Adipose tissue (tissue), 3 donors: Measurements from ENCODE around the gene ANKRD11. TPM values are rescaled to one million over a fixed set of nuclear protein-coding genes. Genes with fewer than 3 reads are reported as not detected.

Experiments used
- H3K27ac ChIP-seq: one replicate; pipeline ENCODE4 v1.5.1; 2013; ENCODE audit warnings: low read depth, low read length
- WGBS, 3 donors: extraction: QIAGEN DNeasy Blood & Tissue Kit; methylation state at CpG; one replicate each; pipeline ENCODE4 v1.1.7; 2013; 5-methylcytosine and 5-hydroxymethylcytosine counted together
- polyA plus RNA-seq, 3 donors: library from polyadenylated mRNA; stranded (reverse); fragments of 200-250 nt; gene quantifications; one replicate each; pipeline ENCODE4 v1.2.3, GENCODE V29; 2013
- donor health status: healthy with polysubstance abuse.
- donor health status: Bipolar disorder and iron deficiency.
- donor health status: healthy.

ANKRD11 gene
- polyA plus RNA-seq, 3 donors: 24.9 to 53.9 (median 48.4) TPM

DNA sequence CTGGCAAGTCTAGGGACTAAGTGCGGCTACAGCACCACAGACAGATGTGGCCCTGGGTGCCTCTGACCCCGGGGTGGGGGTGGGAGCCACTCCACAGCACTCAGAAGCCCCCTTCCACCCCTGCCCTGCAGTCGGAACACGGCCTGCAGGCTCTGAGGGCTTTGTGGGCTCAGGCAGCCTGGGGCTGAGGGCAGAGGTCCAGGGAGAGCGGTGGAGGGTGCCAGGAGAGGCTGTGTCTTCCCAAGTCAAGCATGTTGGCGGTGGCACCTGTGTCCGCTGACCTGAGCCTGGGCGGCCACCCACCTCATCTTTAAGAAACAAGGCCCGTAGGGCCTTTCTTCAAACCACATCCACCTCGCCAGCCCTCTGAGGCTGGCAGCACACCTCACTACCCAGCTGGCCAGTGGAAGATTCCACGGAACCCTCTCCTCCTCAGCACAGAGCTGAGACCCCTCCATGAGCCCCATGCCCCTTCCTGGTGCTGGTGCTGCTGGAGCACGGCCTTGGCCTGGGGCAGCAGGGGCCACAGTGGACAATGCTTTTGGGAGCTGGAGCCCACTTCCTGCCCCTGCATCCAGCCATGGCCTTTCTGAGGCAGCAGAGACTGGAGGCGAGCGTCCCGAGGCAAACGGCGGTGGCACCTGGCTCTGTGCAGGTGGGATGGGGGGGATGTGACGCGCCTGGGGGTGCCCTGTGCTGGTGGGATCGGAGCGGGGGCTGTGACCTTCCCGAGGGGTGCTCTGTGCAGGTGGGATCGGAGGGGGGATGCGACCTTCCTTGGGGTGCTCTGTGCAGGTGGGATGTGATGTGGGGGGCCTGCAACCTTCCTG is 195.1 kb downstream of the ANKRD11 start:
- no peak overlapping the region for H3K27ac ChIP-seq
- WGBS, 3 donors: 84 to 94% (median 93%) methylated on average over 21 to 24 of the region's 24 CpGs

- no peak overlapping the region for H3K27ac ChIP-seq
- WGBS, 3 donors: 58 to 85% (median 82%) methylated on average over 13 of the region's 13 CpGs
Measured at GRCh38 chr16:89294486-89294885, 195.9 kb downstream of the ANKRD11 start.

- H3K27ac ChIP-seq: no peak overlapping the region
Measured at GRCh38 chr16:89293276-89294143, 196.9 kb downstream of the ANKRD11 start.

GRCh38 chr16:89292443-89293078 is 197.8 kb downstream of the ANKRD11 start:
- WGBS, 3 donors: 73 to 85% (median 82%) methylated on average over 22 of the region's 22 CpGs
- H3K27ac ChIP-seq: no peak overlapping the region

More at GRCh38 chr16:89293276-89294143, 196.9 kb downstream of the ANKRD11 start:
- WGBS, 3 donors: 81 to 85% (median 83%) methylated on average over 23 to 28 of the region's 28 CpGs

DNA sequence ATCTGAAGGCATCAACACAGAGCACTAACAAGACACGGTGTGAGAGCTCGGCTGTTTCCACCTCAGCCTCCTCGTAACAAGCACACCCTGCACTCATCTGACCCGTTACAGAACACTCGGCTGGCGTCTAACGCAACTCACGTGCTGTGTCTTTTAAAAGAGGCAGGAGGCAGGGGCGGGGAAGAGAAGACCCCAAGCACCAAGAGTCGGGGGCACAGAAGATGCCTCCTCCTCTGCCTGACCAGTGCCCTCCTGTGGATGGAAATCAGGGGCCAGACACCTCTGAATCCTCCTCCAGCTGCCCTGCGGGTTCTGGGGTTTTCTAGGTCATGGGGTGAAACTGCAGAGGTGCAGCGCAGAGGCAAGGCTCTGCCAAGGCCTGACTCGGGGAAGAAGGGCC is 198.6 kb downstream of the ANKRD11 start:
- 80 to 86% (median 82%) methylated on average over 13 of the region's 13 CpGs for WGBS, 3 donors
- H3K27ac ChIP-seq: no peak overlapping the region

DNA sequence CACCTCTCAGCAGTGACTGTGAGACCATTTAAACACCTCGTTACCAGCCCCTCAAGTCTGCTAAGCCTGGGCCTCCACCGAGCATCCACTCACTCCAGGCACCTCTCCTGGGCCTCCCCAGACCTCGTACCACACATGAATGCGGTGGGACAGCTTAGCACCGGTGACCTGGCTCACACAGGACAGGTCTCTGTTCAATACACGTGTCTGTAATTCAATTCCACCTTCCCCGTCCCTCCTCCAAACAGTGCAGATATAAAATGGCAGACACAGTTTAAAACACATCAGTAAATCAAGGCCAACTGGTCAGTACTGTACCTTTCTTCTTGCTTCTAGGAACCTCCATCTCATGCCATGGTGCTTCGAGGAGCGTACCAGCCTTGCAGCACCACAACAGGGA is 199.0 kb downstream of the ANKRD11 start:
- no peak overlapping the region for H3K27ac ChIP-seq
- 76 to 80% (median 80%) methylated on average over 9 of the region's 9 CpGs for WGBS, 3 donors

- no peak overlapping the region for H3K27ac ChIP-seq
- 64 to 88% (median 83%) methylated on average over 17 of the region's 17 CpGs for WGBS, 3 donors
Measured at GRCh38 chr16:89290887-89291286, 199.5 kb downstream of the ANKRD11 start.

- WGBS, 3 donors: 88 to 92% (median 91%) methylated on average over 15 to 16 of the region's 16 CpGs
- no peak overlapping the region for H3K27ac ChIP-seq
Measured at GRCh38 chr16:89290472-89290871, 199.9 kb downstream of the ANKRD11 start.

- no peak overlapping the region for H3K27ac ChIP-seq
- whole genome bisulfite sequencing, 3 donors: 73 to 78% (median 75%) methylated on average over 22 to 24 of the region's 25 CpGs
Measured at GRCh38 chr16:89289428-89290395, 200.6 kb downstream of the ANKRD11 start.

DNA sequence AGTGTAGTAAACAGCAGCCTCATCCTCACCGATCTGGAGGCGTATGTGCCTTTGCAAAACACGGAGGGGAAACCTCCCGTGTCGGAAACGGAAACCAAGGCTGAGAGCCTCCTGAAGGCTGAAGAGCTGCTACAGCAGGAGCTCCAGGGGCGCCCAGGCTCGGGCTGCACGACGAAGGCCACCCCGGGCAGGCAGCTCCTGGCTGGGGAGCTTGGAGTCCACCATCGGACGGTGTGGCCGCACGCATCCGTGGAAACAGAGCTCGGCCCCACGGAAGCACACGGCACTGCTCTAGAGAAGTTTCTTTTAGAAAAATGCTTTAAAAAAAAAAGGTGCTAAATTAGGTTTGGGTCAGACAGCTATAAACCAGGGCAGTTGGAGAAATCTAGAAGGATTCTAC is 201.4 kb downstream of the ANKRD11 start:
- WGBS, 3 donors: 89 to 93% (median 91%) methylated on average over 19 of the region's 19 CpGs
- no peak overlapping the region for H3K27ac ChIP-seq

- WGBS, 3 donors: 94 to 97% (median 96%) methylated on average over 13 of the region's 13 CpGs
- no peak overlapping the region for H3K27ac ChIP-seq
Measured at GRCh38 chr16:89288577-89288844, 201.8 kb downstream of the ANKRD11 start.

GRCh38 chr16:89287777-89288576 is 202.4 kb downstream of the ANKRD11 start:
- WGBS, 3 donors: 92 to 96% (median 93%) methylated on average over 30 of the region's 30 CpGs
- H3K27ac ChIP-seq: no peak overlapping the region

DNA sequence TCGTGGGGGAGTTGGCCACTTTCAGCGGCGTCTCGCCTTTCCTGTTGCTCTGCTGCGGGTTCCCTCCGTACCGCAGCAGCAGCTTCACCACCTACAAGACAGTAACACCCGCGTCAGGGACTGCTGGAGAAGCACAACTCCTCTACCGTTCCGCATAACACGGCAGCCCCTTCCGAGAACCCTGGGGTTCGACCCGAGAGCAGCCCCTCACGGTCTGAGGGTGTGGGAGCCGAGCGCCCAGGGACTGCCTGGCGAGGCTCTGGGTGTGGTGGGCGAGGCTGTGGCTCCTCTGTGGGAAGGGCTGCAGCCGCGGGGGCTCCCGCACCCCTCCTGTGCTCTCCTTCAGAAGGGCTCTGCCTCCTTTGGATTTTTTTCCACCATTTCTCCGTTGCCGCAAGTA is 204.3 kb downstream of the ANKRD11 start:
- no peak overlapping the region for H3K27ac ChIP-seq
- WGBS, 3 donors: 88 to 94% (median 93%) methylated on average over 25 of the region's 25 CpGs

GRCh38 chr16:89285381-89285780 is 205.0 kb downstream of the ANKRD11 start:
- 91 to 93% (median 93%) methylated on average over 17 of the region's 17 CpGs for WGBS, 3 donors
- no peak overlapping the region for H3K27ac ChIP-seq

DNA sequence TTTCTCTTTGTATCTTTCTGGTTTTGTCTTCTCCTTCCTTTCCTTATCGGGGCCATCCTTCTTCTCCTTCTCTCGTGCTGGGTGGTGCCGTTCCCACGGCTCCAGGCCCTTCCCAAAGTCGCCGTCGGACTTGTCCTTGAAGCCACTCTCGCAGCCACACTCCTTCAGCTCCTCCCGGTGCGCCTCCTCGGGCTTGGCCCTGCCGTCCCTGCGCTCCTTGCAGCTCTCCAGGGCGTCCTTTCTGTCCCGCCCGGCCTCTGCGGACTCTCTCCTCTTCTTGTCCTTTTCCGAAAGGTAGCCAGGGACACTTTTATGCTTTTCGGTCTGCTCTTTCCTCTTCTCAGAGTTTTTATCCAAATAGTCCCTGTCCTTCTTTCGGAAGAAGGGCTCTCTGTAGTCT is 206.9 kb downstream of the ANKRD11 start:
- no peak overlapping the region for H3K27ac ChIP-seq
- WGBS, 3 donors: 75 to 93% (median 89%) methylated on average over 20 of the region's 20 CpGs

GRCh38 chr16:89282523-89282922 is 207.8 kb downstream of the ANKRD11 start:
- H3K27ac ChIP-seq: no peak overlapping the region
- WGBS, 3 donors: 82 to 94% (median 93%) methylated on average over 18 of the region's 18 CpGs

- no peak overlapping the region for H3K27ac ChIP-seq
- 95 to 97% (median 97%) methylated on average over 20 of the region's 20 CpGs for WGBS, 3 donors
Measured at GRCh38 chr16:89281829-89282228, 208.5 kb downstream of the ANKRD11 start.
